GM15510 (cell line): ENCODE results near the gene FARP1.

Experiments
- POLR2A ChIP-seq: IDR thresholded peaks from 3 replicates; pipeline ENCODE4 v1.6.1; 2011; ENCODE audit warnings: borderline replicate concordance; ENCODE audit not compliant: insufficient read length; ENCODE audit errors: extremely low read depth

Gene FARP1

GRCh38 chr13:98200211-98200878 lies 57.5 kb downstream of the FARP1 start:
- no peak for TF ChIP-seq POLR2A

- no peak for TF ChIP-seq POLR2A
These were observed 58.3 kb downstream of the FARP1 start for GRCh38 chr13:98201189-98201588.

- TF ChIP-seq POLR2A, result no peak
These were observed 59.1 kb downstream of the FARP1 start for GRCh38 chr13:98201984-98202383.

GRCh38 chr13:98203646-98204326 lies 60.9 kb downstream of the FARP1 start:
- TF ChIP-seq POLR2A, result no peak

- TF ChIP-seq POLR2A, result no peak
These were observed 61.7 kb downstream of the FARP1 start for GRCh38 chr13:98204546-98204945.

GRCh38 chr13:98206946-98207345 lies 64.1 kb downstream of the FARP1 start:
- TF ChIP-seq POLR2A, result no peak

- TF ChIP-seq POLR2A, result no peak
These were observed 64.5 kb downstream of the FARP1 start for GRCh38 chr13:98207416-98207815.

GRCh38 chr13:98208606-98209005 lies 65.7 kb downstream of the FARP1 start:
- TF ChIP-seq POLR2A, result no peak

GRCh38 chr13:98212763-98213162 lies 69.9 kb downstream of the FARP1 start:
- TF ChIP-seq POLR2A, result no peak

GRCh38 chr13:98213354-98213753 lies 70.5 kb downstream of the FARP1 start:
- no peak for TF ChIP-seq POLR2A

- no peak for TF ChIP-seq POLR2A
These were observed 71.2 kb downstream of the FARP1 start for GRCh38 chr13:98214008-98214643.

GRCh38 chr13:98214707-98215106 lies 71.8 kb downstream of the FARP1 start:
- no peak for TF ChIP-seq POLR2A

GRCh38 chr13:98215508-98215907 lies 72.6 kb downstream of the FARP1 start:
- no peak for TF ChIP-seq POLR2A

GRCh38 chr13:98216135-98216565 lies 73.3 kb downstream of the FARP1 start:
- TF ChIP-seq POLR2A, result no peak

GRCh38 chr13:98216711-98217285 lies 73.9 kb downstream of the FARP1 start:
- no peak for TF ChIP-seq POLR2A
